HFF-Myc (cell line): Measurements from ENCODE around the gene DELE1.

Source experiments
- DNase-seq: peaks from one replicate; pipeline ENCODE4 v3.0.0-alpha.2; 2011; ENCODE audit warnings: low read depth; ENCODE audit errors: extremely low read depth
- H3K4me3 ChIP-seq: replicated peaks from 2 replicates; pipeline ENCODE4 v1.5.1; 2011; ENCODE audit warnings: low read depth, mild to moderate bottlenecking, control low read depth, low read length
- CTCF ChIP-seq: IDR thresholded peaks from 2 replicates; pipeline ENCODE4 v1.5.1; 2012; ENCODE audit warnings: mild to moderate bottlenecking, low read depth, low read length, control low read depth; ENCODE audit errors: missing control alignments

Gene DELE1

GRCh38 chr5:141989720-141990119, 66.0 kb downstream of the DELE1 start:
- no peak for DNase-seq
- no peak for TF ChIP-seq CTCF
- H3K4me3 ChIP-seq, result no peak overlapping the region
